Measurements from ENCODE around the gene SAFB2. TPM values are rescaled to one million over a fixed set of nuclear protein-coding genes. Genes with fewer than 3 reads are reported as not detected.
A peak's percentile ranks its signal among the peaks of the same experiment; 100 is the strongest.

Gene SAFB2
- total and polyA plus RNA-seq, 2 donors (not counting 3 experiments of a cell fraction or from before 2014, with no cell fraction given), result 24.6 to 85.9 TPM

GRCh38 chr19:5547881-5548280, 74.7 kb downstream of the SAFB2 start:
- dilution Hi-C loops (cut with MboI; ENCODE audit: extremely low pct_ligation_motif_present, low sequenced_read_pairs), result no loop called here
- peak; percentile 21 for FAIRE-seq
- CTCF ChIA-PET, result interaction anchor here (0.6 to 2.1 kb wide), 13 partner anchors 9 to 500 kb away, joined by 3 to 21 read pairs (median 5); no protein-coding TSS in a partner anchor
- Histone ChIP-seq H3K9me1 (replicated peaks; ENCODE audit: control insufficient read depth, extremely low read depth, insufficient read depth, low read length) (no peaks in the 10 kb centered on the region), H3K4me3 (replicated peaks in 1 of 3; ENCODE audit: insufficient read depth in 1 of 3, low read depth in 1 of 3, low read length in 3 of 3) (no peak overlapping the region), H3K79me2 (ENCODE audit: control insufficient read depth, insufficient read depth, low read length) (no peaks in the 10 kb centered on the region), H3K27me3 (ENCODE audit: control insufficient read depth in 2 of 2, insufficient read depth in 2 of 2, low read length in 2 of 2) (no peaks in the 10 kb centered on the region), H3K27ac (ENCODE audit: insufficient read depth, low read depth, low read length) (no peak overlapping the region), H2AFZ (ENCODE audit: low read depth, low read length) (no peak overlapping the region), H4K20me1 (replicated peaks; ENCODE audit: control insufficient read depth, extremely low read depth, insufficient read depth, low read length) (no peaks in the 10 kb centered on the region), H3K4me2 (ENCODE audit: insufficient read depth, low read length) (no peak overlapping the region), H3K9ac (replicated peaks; ENCODE audit: extremely low read depth, insufficient read depth, low read length) (no peak overlapping the region), H3K4me1 (ENCODE audit: control insufficient read depth, extremely low read depth, insufficient read depth, low read length) (no peaks in the 10 kb centered on the region), H3K36me3 (ENCODE audit: control insufficient read depth in 2 of 2, extremely low read depth in 1 of 2, insufficient read depth in 2 of 2, low read length in 2 of 2) (no peaks in the 10 kb centered on the region), H3K9me3 (replicated peaks; ENCODE audit: control insufficient read depth, insufficient read depth, low read length) (no peaks in the 10 kb centered on the region)
- POLR2A ChIA-PET, result interaction anchor here (0.6 to 0.7 kb wide), 2 partner anchors 25 to 495 kb away, joined by 3 to 4 read pairs; no protein-coding TSS in a partner anchor
- intact Hi-C loops (cut with micrococcal nuclease), result loop anchor here (1.0 kb wide), 1 partner anchor 30 kb away; no protein-coding TSS in a partner anchor
- DNase-seq (ENCODE audit: low read depth, low spot score), result peak; percentile 9
- TF ChIP-seq, protein P1, sequence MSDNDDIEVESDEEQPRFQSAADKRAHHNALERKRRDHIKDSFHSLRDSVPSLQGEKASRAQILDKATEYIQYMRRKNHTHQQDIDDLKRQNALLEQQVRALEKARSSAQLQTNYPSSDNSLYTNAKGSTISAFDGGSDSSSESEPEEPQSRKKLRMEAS (IDR thresholded peaks at IDR 0.05; ENCODE audit: insufficient read depth, insufficient read length), result no peak
- no peak for TF ChIP-seq GATA2 (IDR thresholded peaks at IDR 0.05; ENCODE audit: insufficient read depth, insufficient read length, low read depth, low read length)
- no peak for TF ChIP-seq POLR2AphosphoS5 (IDR thresholded peaks at IDR 0.05; ENCODE audit: insufficient read depth, low read depth, low read length)
- peak; percentile 33 to 46 for TF ChIP-seq CTCF (IDR thresholded peaks at IDR 0.05; ENCODE audit: extremely low read depth in 1 of 2, insufficient read depth in 1 of 2, low read depth in 1 of 2, low read length in 2 of 2)
- BruUV-seq (replicated peaks), result no TSS peak

GRCh38 chr19:5545984-5546383, 76.6 kb downstream of the SAFB2 start:
- no peaks in the 10 kb centered on the region for H3K9me1 ChIP-seq (replicated peaks; ENCODE audit: control insufficient read depth, extremely low read depth, insufficient read depth, low read length)
- no peak for TF ChIP-seq EZH2 (IDR thresholded peaks at IDR 0.05; ENCODE audit: borderline replicate concordance, low read depth, low read length, severe bottlenecking)
- TF ChIP-seq, protein P1 (IDR thresholded peaks at IDR 0.05; ENCODE audit: insufficient read depth, insufficient read length), result no peak
- no peak for TF ChIP-seq MYC (IDR thresholded peaks at IDR 0.05; ENCODE audit: low read depth, low read length)
- TF ChIP-seq GATA2 (IDR thresholded peaks at IDR 0.05; ENCODE audit: insufficient read depth, insufficient read length, low read depth, low read length), result no peak
- TF ChIP-seq JUN (IDR thresholded peaks at IDR 0.05; ENCODE audit: borderline replicate concordance, insufficient read depth, insufficient read length, low read depth), result no peak
- no peak for TF ChIP-seq FOS (IDR thresholded peaks at IDR 0.05; ENCODE audit: borderline replicate concordance, insufficient read depth, low read length)
- no peak for TF ChIP-seq POLR2AphosphoS5 (IDR thresholded peaks at IDR 0.05; ENCODE audit: insufficient read depth, low read depth, low read length)
- TF ChIP-seq POLR2A (IDR thresholded peaks at IDR 0.05; ENCODE audit: low read depth, low read length), result no peak
- no peak for DNase-seq (ENCODE audit: low read depth, low spot score)
- H4K20me1 ChIP-seq (replicated peaks; ENCODE audit: control insufficient read depth, extremely low read depth, insufficient read depth, low read length), result no peaks in the 10 kb centered on the region
- no peaks in the 10 kb centered on the region for H3K79me2 ChIP-seq (ENCODE audit: control insufficient read depth, insufficient read depth, low read length)
- FAIRE-seq, result no peak
- intact Hi-C loops (cut with micrococcal nuclease), result no loop called here
- H3K4me1 ChIP-seq (ENCODE audit: control insufficient read depth, extremely low read depth, insufficient read depth, low read length), result no peaks in the 10 kb centered on the region
- no peak overlapping the region for H3K4me3 ChIP-seq (replicated peaks in 1 of 3; ENCODE audit: insufficient read depth in 1 of 3, low read depth in 1 of 3, low read length in 3 of 3)
- POLR2A ChIA-PET, result no interaction called here
- CTCF ChIA-PET, result interaction anchor here (0.7 kb wide), 1 partner anchor 14 kb away, joined by 4 read pairs; no protein-coding TSS in a partner anchor
- no peak overlapping the region for H3K4me2 ChIP-seq (ENCODE audit: insufficient read depth, low read length)
- no peak overlapping the region for H3K9ac ChIP-seq (replicated peaks; ENCODE audit: extremely low read depth, insufficient read depth, low read length)
- no peaks in the 10 kb centered on the region for H3K9me3 ChIP-seq (replicated peaks; ENCODE audit: control insufficient read depth, insufficient read depth, low read length)
- H2AFZ ChIP-seq (ENCODE audit: low read depth, low read length), result no peak overlapping the region
- H3K36me3 ChIP-seq (ENCODE audit: control insufficient read depth in 2 of 2, extremely low read depth in 1 of 2, insufficient read depth in 2 of 2, low read length in 2 of 2), result no peaks in the 10 kb centered on the region
- dilution Hi-C loops (cut with MboI; ENCODE audit: extremely low pct_ligation_motif_present, low sequenced_read_pairs), result no loop called here
- no peak overlapping the region for H3K27ac ChIP-seq (ENCODE audit: insufficient read depth, low read depth, low read length)
- BruUV-seq (replicated peaks), result no TSS peak
- H3K27me3 ChIP-seq (ENCODE audit: control insufficient read depth in 2 of 2, insufficient read depth in 2 of 2, low read length in 2 of 2), result no peaks in the 10 kb centered on the region

Data from endothelial cell of umbilical vein (primary cell).